A549 (cell line): Measurements from ENCODE around the gene VAMP5. TPM values are rescaled to one million over a fixed set of nuclear protein-coding genes. Genes with fewer than 3 reads are reported as not detected.
"Not testable (repeated sequence)": the region's sequence is repeated elsewhere in the genome, so short reads cannot be mapped to it uniquely, and the experiment has no call there.

Source experiments
- ATAC-seq, 2 experiments: fragments of 200-7000 bp in 1 of 2; fragments of >200 bp in 1 of 2; cut with Nextera tagmentation in 1 of 2; cut with Tn5 transposase in 1 of 2; 3 replicates each; pipeline versions ENCODE4 v1.8.0 to v1.9.1; 2018 to 2020; ENCODE audit warnings: mild to moderate bottlenecking in 1 of 2, moderate library complexity in 1 of 2
- CTCF ChIA-PET: fragments of 300-600 bp; sonication (Branson Sonifier 250); formaldehyde crosslinking; extraction: SDS; loops from one replicate; lab custom pipeline; 2021; ENCODE audit warnings: antibody characterized with exemption, inconsistent platforms; lab: Yijun Ruan, JAX
- POLR2A ChIA-PET: fragments of 350-600 bp; formaldehyde crosslinking; extraction: SDS; loops from one replicate; lab custom pipeline; 2021; ENCODE audit warnings: antibody characterized with exemption, inconsistent platforms; lab: Yijun Ruan, JAX
- DNase-seq, 2 experiments: peaks; one replicate each; pipeline versions ENCODE4 v3.0.0 to v3.0.0-alpha.2; 2011 to 2016; ENCODE audit warnings: low read depth in 1 of 2, low spot score in 1 of 2
- FAIRE-seq: peaks from 2 replicates; lab custom pipeline; 2011; peaks lifted over from hg19 to GRCh38; lab: Jason Lieb, UNC
- H3K27ac ChIP-seq, 2 experiments: fragments of >200 bp; sonication (Bioruptor Twin); formaldehyde crosslinking; 3 replicates each; pipeline ENCODE4 v1.5.1; 2016 to 2017
- H3K4me1 ChIP-seq: fragments of >200 bp; sonication (Bioruptor Twin); formaldehyde crosslinking; 3 replicates; pipeline ENCODE4 v1.6.1; 2016
- H3K4me2 ChIP-seq: fragments of >200 bp; sonication (Bioruptor Twin); formaldehyde crosslinking; 3 replicates; pipeline ENCODE4 v1.6.1; 2016
- H3K4me3 ChIP-seq: fragments of >200 bp; sonication (Bioruptor Twin); formaldehyde crosslinking; 3 replicates; pipeline ENCODE4 v1.5.1; 2016
- H3K9me3 ChIP-seq: fragments of >200 bp; sonication (Bioruptor Twin); formaldehyde crosslinking; 3 replicates; pipeline ENCODE4 v1.6.1; 2016
- BCL3 ChIP-seq: fragments of >200 bp; sonication (Bioruptor Twin); formaldehyde crosslinking; IDR thresholded peaks from 3 replicates; pipeline ENCODE4 v1.6.1; 2016
- CBX2 ChIP-seq: fragments of 200-600 bp; sonication (generic); IDR thresholded peaks from 2 replicates; pipeline ENCODE4 v1.6.1; 2016; ENCODE audit warnings: low read depth, mild to moderate bottlenecking, borderline replicate concordance
- CTCF ChIP-seq: fragments of >200 bp; sonication (Bioruptor Twin); formaldehyde crosslinking; IDR thresholded peaks from 3 replicates; pipeline ENCODE4 v1.5.1; 2016
- EHF ChIP-seq: fragments of 250-450 bp; sonication (Bioruptor Pico); IDR thresholded peaks from 2 replicates; pipeline ENCODE4 v1.5.0; 2020; ENCODE audit warnings: mild to moderate bottlenecking
- EHMT2 ChIP-seq: fragments of 200-600 bp; sonication (generic); IDR thresholded peaks from 2 replicates; pipeline ENCODE4 v1.6.1; 2016; ENCODE audit warnings: antibody characterized with exemption, low read depth, mild to moderate bottlenecking, moderate library complexity
- EP300 ChIP-seq, 2 experiments: fragments of >200 bp; sonication (Bioruptor Twin); formaldehyde crosslinking; IDR thresholded peaks; 2 replicates in 1 of 2; 3 replicates in 1 of 2; pipeline ENCODE4 v1.6.1; 2016 to 2017
- FOXS1 ChIP-seq: fragments of 250-450 bp; sonication (Bioruptor Pico); IDR thresholded peaks from 2 replicates; pipeline ENCODE4 v1.5.0; 2020; ENCODE audit warnings: mild to moderate bottlenecking, moderate library complexity
- JUN ChIP-seq, 2 experiments: fragments of >200 bp; sonication (Bioruptor Twin); formaldehyde crosslinking; IDR thresholded peaks; 2 replicates in 1 of 2; 3 replicates in 1 of 2; pipeline ENCODE4 v1.6.1; 2016 to 2017
- JUNB ChIP-seq: fragments of >200 bp; sonication (Bioruptor Twin); formaldehyde crosslinking; IDR thresholded peaks from 2 replicates; pipeline ENCODE4 v1.6.1; 2016
- KDM1A ChIP-seq: fragments of 200-600 bp; sonication (generic); IDR thresholded peaks from 2 replicates; pipeline ENCODE4 v1.6.1; 2016; ENCODE audit warnings: low read depth, mild to moderate bottlenecking
- MAZ ChIP-seq: fragments of 150-350 bp; IDR thresholded peaks from 2 replicates; pipeline ENCODE4 v1.6.1; 2014; ENCODE audit warnings: antibody characterized with exemption, low read depth, low read length, borderline replicate concordance
- MYC ChIP-seq: IDR thresholded peaks from 2 replicates; pipeline ENCODE4 v1.6.1; 2012; ENCODE audit warnings: mild to moderate bottlenecking, inconsistent platforms, low read length, improper control_type of control experiment, borderline replicate concordance
- NFE2L2 ChIP-seq: fragments of 150-350 bp; conservative IDR thresholded peaks from 2 replicates; pipeline ENCODE4 v1.6.1; 2014; ENCODE audit warnings: low read length
- NPAS2 ChIP-seq: fragments of 250-450 bp; sonication (Bioruptor Pico); IDR thresholded peaks from 2 replicates; pipeline ENCODE4 v1.8.0; 2022; ENCODE audit warnings: mild to moderate bottlenecking, moderate library complexity, borderline replicate concordance
- NR3C1 ChIP-seq: fragments of >200 bp; sonication (Bioruptor Twin); formaldehyde crosslinking; IDR thresholded peaks from 3 replicates; pipeline ENCODE4 v1.6.1; 2017
- SMC3 ChIP-seq: fragments of >200 bp; sonication (Bioruptor Twin); formaldehyde crosslinking; IDR thresholded peaks from 3 replicates; pipeline ENCODE4 v1.6.1; 2018; ENCODE audit warnings: inconsistent platforms
- TP53 ChIP-seq: fragments of 250-450 bp; sonication (Bioruptor Pico); IDR thresholded peaks from 2 replicates; pipeline ENCODE4 v1.5.0; 2021; ENCODE audit warnings: mild to moderate bottlenecking, moderate library complexity
- WGBS: methylation state at CpG from one replicate; pipeline ENCODE4 v1.1.6; 2017; ENCODE audit errors: missing lambda C conversion rate; 5-methylcytosine and 5-hydroxymethylcytosine counted together
- polyA plus RNA-seq, 4 experiments: library from polyadenylated mRNA; depleted of rRNA in 3 of 4; stranded (reverse); fragments of >200 nt; fragmentation: RNase III in 1 of 4; extraction: RNeasy Plus Mini Kit Qiagen cat#74134 plus additional on column Dnase treatment in 1 of 4; gene quantifications; 2 replicates in 3 of 4; 3 replicates in 1 of 4; pipeline ENCODE4 v1.2.3, GENCODE V29; 2011 to 2017

VAMP5 gene
- polyA plus RNA-seq, 2 of the 4 experiments (the other 2 are of a cell fraction), result 0.16 TPM; not detected in 1

- TF ChIP-seq CTCF, result no peak
These were observed 31.1 kb downstream of the VAMP5 start (continued) for GRCh38 chr2:85615413-85615728.

GRCh38 chr2:85617723-85618122 is 33.5 kb downstream of the VAMP5 start:
- DNase-seq, FAIRE-seq, POLR2A ChIA-PET, ATAC-seq, H3K9me3 ChIP-seq, H3K27ac ChIP-seq: not testable (repeated sequence)
- Histone ChIP-seq H3K4me1 (peaks cover 13% of the 10 kb centered on the region), H3K4me2 (peak overlapping the region; percentile 91), H3K4me3 (peak overlapping the region; percentile 57; the same call in 2 of the 3 replicates)
- WGBS, result 85% methylated on average over 5 of the region's 5 CpGs
- CTCF ChIA-PET, result interaction anchor here (1.1 to 15.7 kb wide), 3 partner anchors 14 to 111 kb away, joined by 3 to 229 read pairs (median 3); no protein-coding TSS in a partner anchor

- POLR2A ChIA-PET, result interaction anchor here (0.7 kb wide), 1 partner anchor 12 kb away, joined by 3 read pairs; no protein-coding TSS in a partner anchor
- DNase-seq (no peak), ATAC-seq (no peak)
These were observed 35.4 kb downstream of the VAMP5 start for GRCh38 chr2:85619617-85620016.

GRCh38 chr2:85621338-85621737 is 37.1 kb downstream of the VAMP5 start:
- no peak overlapping the region for H3K27ac ChIP-seq
- no peak for DNase-seq
- POLR2A ChIA-PET, result no interaction called here
- H3K4me2 ChIP-seq, result no peak overlapping the region
- CTCF ChIA-PET, result interaction anchor here (1.0 to 15.7 kb wide), 8 partner anchors 15 to 458 kb away, joined by 3 to 229 read pairs (median 6); no protein-coding TSS in a partner anchor
- no peak overlapping the region for H3K4me3 ChIP-seq
- H3K4me1 ChIP-seq, result peaks cover 13% of the 10 kb centered on the region
- TF ChIP-seq FOXS1, result no peak
- no peak for TF ChIP-seq NR3C1
- no peak for TF ChIP-seq SMC3
- TF ChIP-seq NFE2L2, result no peak
- TF ChIP-seq NPAS2 (CRISPR knock-in tag), result no peak
- no peak for TF ChIP-seq KDM1A
- TF ChIP-seq TP53 (CRISPR knock-in tag), result no peak
- 91% methylated on average over 1 of the region's 1 CpG for WGBS
- no peak for FAIRE-seq
- ATAC-seq, result no peak
- no peaks in the 10 kb centered on the region for H3K9me3 ChIP-seq

More at GRCh38 chr2:85619617-85620016, 35.4 kb downstream of the VAMP5 start:
- WGBS, result 93% methylated on average over 6 of the region's 6 CpGs
- Histone ChIP-seq H3K9me3 (no peaks in the 10 kb centered on the region), H3K4me2 (no peak overlapping the region), H3K4me3 (no peak overlapping the region), H3K27ac (no peak overlapping the region), H3K4me1 (peaks cover 13% of the 10 kb centered on the region)
- CTCF ChIA-PET, result interaction anchor here (0.7 to 15.7 kb wide), 7 partner anchors 15 to 460 kb away, joined by 3 to 229 read pairs (median 6); no protein-coding TSS in a partner anchor
- FAIRE-seq, result no peak
- TF ChIP-seq KDM1A, result no peak
- TF ChIP-seq CBX2, result no peak
- no peak for TF ChIP-seq NR3C1

- TF ChIP-seq CBX2, result no peak
- no peak for TF ChIP-seq EP300 (IDR thresholded peaks at IDR 0.05)
- TF ChIP-seq MYC, result no peak
- no peak for TF ChIP-seq EHF (CRISPR knock-in tag)
- no peak for TF ChIP-seq NPAS2 (CRISPR knock-in tag)
- no peak for TF ChIP-seq JUN (IDR thresholded peaks at IDR 0.05)
- TF ChIP-seq FOXS1, result no peak
- no peak for TF ChIP-seq CTCF
- no peak for TF ChIP-seq JUNB
- no peak for TF ChIP-seq EHMT2
- no peak for TF ChIP-seq BCL3
- TF ChIP-seq MAZ, result no peak
- no peak overlapping the region for H3K4me2 ChIP-seq
- ATAC-seq (no peak), DNase-seq (no peak), FAIRE-seq (no peak)
- H3K4me1 ChIP-seq, result no peaks in the 10 kb centered on the region
- H3K27ac ChIP-seq, result no peak overlapping the region
- ChIA-PET CTCF (interaction anchor here (0.7 to 15.7 kb wide), 3 partner anchors 12 to 65 kb away, joined by 3 to 229 read pairs (median 3); no protein-coding TSS in a partner anchor), POLR2A (no interaction called here)
- WGBS, result 93% methylated on average over 5 of the region's 5 CpGs
- H3K4me3 ChIP-seq, result no peak overlapping the region
- H3K9me3 ChIP-seq, result no peaks in the 10 kb centered on the region
These were observed 39.8 kb downstream of the VAMP5 start for GRCh38 chr2:85623991-85624390.
